ENCODE measurements around the gene RPTOR. TPM values are rescaled to one million over a fixed set of nuclear protein-coding genes. Genes with fewer than 3 reads are reported as not detected.

RPTOR gene
- total and polyA plus RNA-seq, 10 of the 15 experiments (the other 5 are each of a cell fraction or from before 2014, with no cell fraction given) = 0.18 to 32.1 (median 7.8) TPM

DNA sequence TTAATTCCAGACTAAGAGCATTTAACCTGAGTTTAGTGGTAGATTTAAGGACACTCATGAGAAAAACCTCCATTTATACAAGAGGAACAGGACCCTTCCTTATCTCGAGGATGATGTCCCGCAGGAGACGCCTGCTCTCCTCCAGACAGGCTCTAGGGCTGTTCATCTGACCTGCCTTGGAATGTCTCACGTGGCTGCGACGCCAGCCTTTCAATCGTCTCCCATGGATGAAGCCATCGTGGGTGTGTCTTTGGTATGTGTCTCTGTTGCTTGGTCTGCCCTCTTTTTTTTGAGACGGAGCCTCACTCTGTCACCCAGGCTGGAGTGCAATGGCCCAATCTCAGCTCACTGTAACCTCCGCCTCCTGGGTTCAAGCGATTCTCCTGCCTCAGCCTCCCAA, 463.5 kb downstream of the RPTOR start (continued):
- no peak for TF ChIP-seq ZZZ3 (IDR thresholded peaks at IDR 0.05; ENCODE audit: control insufficient read depth, insufficient read length, low read depth)

GRCh38 chr17:81009136-81009535, 464.5 kb downstream of the RPTOR start:
- 22% methylated on average over 14 of the region's 14 CpGs for WGBS (ENCODE audit: insufficient coverage, insufficient replicate concordance, low lambda C conversion rate, missing lambda C conversion rate)
- ATAC-seq (no peak), FAIRE-seq (no peak), DNase-seq (ENCODE audit: low read depth, low spot score) (no peak)
- no peaks in the 10 kb centered on the region for H4K20me1 ChIP-seq (ENCODE audit: control insufficient read depth, insufficient read depth)
- no peak overlapping the region for H3K9ac ChIP-seq (ENCODE audit: control insufficient read depth, insufficient read depth, low read length)
- no peaks in the 10 kb centered on the region for H3K4me1 ChIP-seq (ENCODE audit: control insufficient read depth, insufficient read depth, low read length)
- CTCF ChIA-PET = interaction anchor here (0.9 kb wide), 1 partner anchor 581 kb away, joined by 4 read pairs; no protein-coding TSS in a partner anchor
- H3K4me3 ChIP-seq = no peak overlapping the region
- no peak overlapping the region for H2AFZ ChIP-seq (ENCODE audit: control insufficient read depth, low read depth, low read length)
- RAD21 ChIA-PET (ENCODE audit: unreplicated experiment) = no interaction called here
- no peak overlapping the region for H3K4me2 ChIP-seq (ENCODE audit: control insufficient read depth, insufficient read depth)
- in situ Hi-C loops (cut with MboI) (loop anchor here (25.0 kb wide), 1 partner anchor 228 kb away; the partner anchor contains the start of genes NDUFAF8 and TEPSIN), intact Hi-C loops (cut with micrococcal nuclease; ENCODE audit: unreplicated experiment) (no loop called here)
- POLR2A ChIA-PET = no interaction called here
- peaks cover 0 to 8% of the 10 kb centered on the region in 2 experiments; a peak in 3 of 4 replicates for H3K27me3 ChIP-seq (replicated peaks in 1 of 2; ENCODE audit: control insufficient read depth in 2 of 2, insufficient read depth in 2 of 2, low read length in 1 of 2)
- no peaks in the 10 kb centered on the region for H3K79me2 ChIP-seq (ENCODE audit: control insufficient read depth, insufficient read depth, low read length)
- no TSS peak for BruUV-seq (replicated peaks)
- no peaks in the 10 kb centered on the region; the same call in 2 of the 3 replicates for H3K9me3 ChIP-seq (replicated peaks; ENCODE audit: control insufficient read depth, insufficient read depth, low read length)
- SMC1A ChIA-PET (ENCODE audit: uncharacterized antibody, unreplicated experiment) = interaction anchor here (1.2 kb wide), 1 partner anchor 40 kb away, joined by 3 read pairs; no protein-coding TSS in a partner anchor
- H3K27ac ChIP-seq (ENCODE audit: control insufficient read depth, insufficient read depth) = no peak overlapping the region
- H3K36me3 ChIP-seq (ENCODE audit: control insufficient read depth in 2 of 2, insufficient read depth in 2 of 2, low read length in 1 of 2) = no peaks in the 10 kb centered on the region
- TF ChIP-seq STAT3 (IDR thresholded peaks at IDR 0.05; ENCODE audit: low read depth, low read length) (no peak), SKIL (IDR thresholded peaks at IDR 0.05; ENCODE audit: low read depth, poor library complexity, severe bottlenecking) (no peak), YBX1 (IDR thresholded peaks at IDR 0.05) (no peak), CBX5 (IDR thresholded peaks at IDR 0.05; ENCODE audit: low read depth) (no peak), ZNF207 (IDR thresholded peaks at IDR 0.05; ENCODE audit: borderline replicate concordance) (no peak), RAD21 (IDR thresholded peaks at IDR 0.05; ENCODE audit: insufficient read depth, low read depth, low read length) (no peak)
- TF ChIP-seq, protein P1, sequence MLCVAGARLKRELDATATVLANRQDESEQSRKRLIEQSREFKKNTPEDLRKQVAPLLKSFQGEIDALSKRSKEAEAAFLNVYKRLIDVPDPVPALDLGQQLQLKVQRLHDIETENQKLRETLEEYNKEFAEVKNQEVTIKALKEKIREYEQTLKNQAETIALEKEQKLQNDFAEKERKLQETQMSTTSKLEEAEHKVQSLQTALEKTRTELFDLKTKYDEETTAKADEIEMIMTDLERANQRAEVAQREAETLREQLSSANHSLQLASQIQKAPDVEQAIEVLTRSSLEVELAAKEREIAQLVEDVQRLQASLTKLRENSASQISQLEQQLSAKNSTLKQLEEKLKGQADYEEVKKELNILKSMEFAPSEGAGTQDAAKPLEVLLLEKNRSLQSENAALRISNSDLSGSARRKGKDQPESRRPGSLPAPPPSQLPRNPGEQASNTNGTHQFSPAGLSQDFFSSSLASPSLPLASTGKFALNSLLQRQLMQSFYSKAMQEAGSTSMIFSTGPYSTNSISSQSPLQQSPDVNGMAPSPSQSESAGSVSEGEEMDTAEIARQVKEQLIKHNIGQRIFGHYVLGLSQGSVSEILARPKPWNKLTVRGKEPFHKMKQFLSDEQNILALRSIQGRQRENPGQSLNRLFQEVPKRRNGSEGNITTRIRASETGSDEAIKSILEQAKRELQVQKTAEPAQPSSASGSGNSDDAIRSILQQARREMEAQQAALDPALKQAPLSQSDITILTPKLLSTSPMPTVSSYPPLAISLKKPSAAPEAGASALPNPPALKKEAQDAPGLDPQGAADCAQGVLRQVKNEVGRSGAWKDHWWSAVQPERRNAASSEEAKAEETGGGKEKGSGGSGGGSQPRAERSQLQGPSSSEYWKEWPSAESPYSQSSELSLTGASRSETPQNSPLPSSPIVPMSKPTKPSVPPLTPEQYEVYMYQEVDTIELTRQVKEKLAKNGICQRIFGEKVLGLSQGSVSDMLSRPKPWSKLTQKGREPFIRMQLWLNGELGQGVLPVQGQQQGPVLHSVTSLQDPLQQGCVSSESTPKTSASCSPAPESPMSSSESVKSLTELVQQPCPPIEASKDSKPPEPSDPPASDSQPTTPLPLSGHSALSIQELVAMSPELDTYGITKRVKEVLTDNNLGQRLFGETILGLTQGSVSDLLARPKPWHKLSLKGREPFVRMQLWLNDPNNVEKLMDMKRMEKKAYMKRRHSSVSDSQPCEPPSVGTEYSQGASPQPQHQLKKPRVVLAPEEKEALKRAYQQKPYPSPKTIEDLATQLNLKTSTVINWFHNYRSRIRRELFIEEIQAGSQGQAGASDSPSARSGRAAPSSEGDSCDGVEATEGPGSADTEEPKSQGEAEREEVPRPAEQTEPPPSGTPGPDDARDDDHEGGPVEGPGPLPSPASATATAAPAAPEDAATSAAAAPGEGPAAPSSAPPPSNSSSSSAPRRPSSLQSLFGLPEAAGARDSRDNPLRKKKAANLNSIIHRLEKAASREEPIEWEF (IDR thresholded peaks at IDR 0.05; ENCODE audit: insufficient replicate concordance, low read depth, low read length) = no peak
- TF ChIP-seq, protein P2, sequence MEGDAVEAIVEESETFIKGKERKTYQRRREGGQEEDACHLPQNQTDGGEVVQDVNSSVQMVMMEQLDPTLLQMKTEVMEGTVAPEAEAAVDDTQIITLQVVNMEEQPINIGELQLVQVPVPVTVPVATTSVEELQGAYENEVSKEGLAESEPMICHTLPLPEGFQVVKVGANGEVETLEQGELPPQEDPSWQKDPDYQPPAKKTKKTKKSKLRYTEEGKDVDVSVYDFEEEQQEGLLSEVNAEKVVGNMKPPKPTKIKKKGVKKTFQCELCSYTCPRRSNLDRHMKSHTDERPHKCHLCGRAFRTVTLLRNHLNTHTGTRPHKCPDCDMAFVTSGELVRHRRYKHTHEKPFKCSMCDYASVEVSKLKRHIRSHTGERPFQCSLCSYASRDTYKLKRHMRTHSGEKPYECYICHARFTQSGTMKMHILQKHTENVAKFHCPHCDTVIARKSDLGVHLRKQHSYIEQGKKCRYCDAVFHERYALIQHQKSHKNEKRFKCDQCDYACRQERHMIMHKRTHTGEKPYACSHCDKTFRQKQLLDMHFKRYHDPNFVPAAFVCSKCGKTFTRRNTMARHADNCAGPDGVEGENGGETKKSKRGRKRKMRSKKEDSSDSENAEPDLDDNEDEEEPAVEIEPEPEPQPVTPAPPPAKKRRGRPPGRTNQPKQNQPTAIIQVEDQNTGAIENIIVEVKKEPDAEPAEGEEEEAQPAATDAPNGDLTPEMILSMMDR (IDR thresholded peaks at IDR 0.05 in 2 of 3, conservative IDR thresholded peaks at IDR 0.05 in 1 of 3; ENCODE audit: control insufficient read depth in 2 of 3, extremely low read depth in 1 of 3, insufficient read depth in 1 of 3, low read depth in 3 of 3, low read length in 3 of 3) = no peak
- TF ChIP-seq, protein P3, sequence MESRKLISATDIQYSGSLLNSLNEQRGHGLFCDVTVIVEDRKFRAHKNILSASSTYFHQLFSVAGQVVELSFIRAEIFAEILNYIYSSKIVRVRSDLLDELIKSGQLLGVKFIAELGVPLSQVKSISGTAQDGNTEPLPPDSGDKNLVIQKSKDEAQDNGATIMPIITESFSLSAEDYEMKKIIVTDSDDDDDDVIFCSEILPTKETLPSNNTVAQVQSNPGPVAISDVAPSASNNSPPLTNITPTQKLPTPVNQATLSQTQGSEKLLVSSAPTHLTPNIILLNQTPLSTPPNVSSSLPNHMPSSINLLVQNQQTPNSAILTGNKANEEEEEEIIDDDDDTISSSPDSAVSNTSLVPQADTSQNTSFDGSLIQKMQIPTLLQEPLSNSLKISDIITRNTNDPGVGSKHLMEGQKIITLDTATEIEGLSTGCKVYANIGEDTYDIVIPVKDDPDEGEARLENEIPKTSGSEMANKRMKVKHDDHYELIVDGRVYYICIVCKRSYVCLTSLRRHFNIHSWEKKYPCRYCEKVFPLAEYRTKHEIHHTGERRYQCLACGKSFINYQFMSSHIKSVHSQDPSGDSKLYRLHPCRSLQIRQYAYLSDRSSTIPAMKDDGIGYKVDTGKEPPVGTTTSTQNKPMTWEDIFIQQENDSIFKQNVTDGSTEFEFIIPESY (IDR thresholded peaks at IDR 0.05) = no peak
